HT1080 (cell line): Measurements from ENCODE around the gene MEGF6. TPM values are rescaled to one million over a fixed set of nuclear protein-coding genes. Genes with fewer than 3 reads are reported as not detected.

Source experiments
- DNase-seq: peaks from one replicate; pipeline ENCODE4 v3.0.0-alpha.2; 2015; ENCODE audit warnings: low read depth
- total RNA-seq: library from RNA; depleted of rRNA; stranded (reverse); fragments of >200 nt; shearing (Covaris generic); gene quantifications from 2 replicates; pipeline ENCODE4 v1.2.3, GENCODE V29; 2014

The MEGF6 gene
- total RNA-seq, 1 experiment from 2014 or later = 0.92 TPM

- DNase-seq = no peak
Measured at GRCh38 chr1:3644273-3644672, 33.0 kb upstream of the MEGF6 start.

- no peak for DNase-seq
Measured at GRCh38 chr1:3642919-3643675, 31.8 kb upstream of the MEGF6 start.

- DNase-seq = no peak
Measured at GRCh38 chr1:3641816-3642215, 30.5 kb upstream of the MEGF6 start.

- DNase-seq = no peak
Measured at GRCh38 chr1:3641046-3641760, 29.9 kb upstream of the MEGF6 start.

- DNase-seq = no peak
Measured at GRCh38 chr1:3640121-3640837, 29.0 kb upstream of the MEGF6 start.

GRCh38 chr1:3639397-3639911 lies 28.1 kb upstream of the MEGF6 start:
- DNase-seq = no peak

GRCh38 chr1:3638676-3639075 lies 27.4 kb upstream of the MEGF6 start:
- no peak for DNase-seq

GRCh38 chr1:3638027-3638426 lies 26.7 kb upstream of the MEGF6 start:
- no peak for DNase-seq

GRCh38 chr1:3636531-3636930 lies 25.2 kb upstream of the MEGF6 start:
- DNase-seq = no peak

GRCh38 chr1:3636080-3636479 lies 24.8 kb upstream of the MEGF6 start:
- DNase-seq = no peak

- DNase-seq = no peak
Measured at GRCh38 chr1:3634059-3634800, 22.9 kb upstream of the MEGF6 start.

GRCh38 chr1:3633344-3634058 lies 22.2 kb upstream of the MEGF6 start:
- no peak for DNase-seq

- no peak for DNase-seq
Measured at GRCh38 chr1:3632716-3633343, 21.5 kb upstream of the MEGF6 start.

- no peak for DNase-seq
Measured at GRCh38 chr1:3632298-3632697, 21.0 kb upstream of the MEGF6 start.

GRCh38 chr1:3631320-3632260 lies 20.3 kb upstream of the MEGF6 start:
- no peak for DNase-seq

- no peak for DNase-seq
Measured at GRCh38 chr1:3630914-3631313, 19.6 kb upstream of the MEGF6 start.

- DNase-seq = no peak
Measured at GRCh38 chr1:3630161-3630611, 18.9 kb upstream of the MEGF6 start.

- DNase-seq = no peak
Measured at GRCh38 chr1:3629561-3630160, 18.4 kb upstream of the MEGF6 start.

- DNase-seq = no peak
Measured at GRCh38 chr1:3628445-3628844, 17.1 kb upstream of the MEGF6 start.
